ENCODE data around the gene TRAF7. TPM values are rescaled to one million over a fixed set of nuclear protein-coding genes. Genes with fewer than 3 reads are reported as not detected.

The TRAF7 gene
- total and polyA plus RNA-seq, 2 donors (not counting 1 experiment from before 2014, with no cell fraction given) = 46.1 to 50.9 TPM

- CTCF ChIA-PET = no interaction called here
- H3K27me3 ChIP-seq (replicated peaks in 1 of 4; ENCODE audit: control extremely low read depth in 1 of 4, control insufficient read depth in 3 of 4, insufficient read depth in 4 of 4, low read length in 3 of 4) = no peaks in the 10 kb centered on the region
- H3K4me3 ChIP-seq (ENCODE audit: control extremely low read depth in 1 of 5, extremely low read depth in 1 of 5, insufficient read depth in 1 of 5, low read depth in 2 of 5, low read length in 4 of 5) = no peak overlapping the region
- intact Hi-C loops (cut with micrococcal nuclease) = no loop called here
- no peak overlapping the region for H3K4me2 ChIP-seq (replicated peaks; ENCODE audit: low read depth, low read length, poor library complexity, severe bottlenecking)
- H3K27me3 Mint-ChIP-seq = no peaks in the 10 kb centered on the region
- TF ChIP-seq EZH2 (IDR thresholded peaks at IDR 0.05; ENCODE audit: borderline replicate concordance, insufficient read depth, low read depth, low read length, poor library complexity, severe bottlenecking) = no peak
- TF ChIP-seq, protein P1, sequence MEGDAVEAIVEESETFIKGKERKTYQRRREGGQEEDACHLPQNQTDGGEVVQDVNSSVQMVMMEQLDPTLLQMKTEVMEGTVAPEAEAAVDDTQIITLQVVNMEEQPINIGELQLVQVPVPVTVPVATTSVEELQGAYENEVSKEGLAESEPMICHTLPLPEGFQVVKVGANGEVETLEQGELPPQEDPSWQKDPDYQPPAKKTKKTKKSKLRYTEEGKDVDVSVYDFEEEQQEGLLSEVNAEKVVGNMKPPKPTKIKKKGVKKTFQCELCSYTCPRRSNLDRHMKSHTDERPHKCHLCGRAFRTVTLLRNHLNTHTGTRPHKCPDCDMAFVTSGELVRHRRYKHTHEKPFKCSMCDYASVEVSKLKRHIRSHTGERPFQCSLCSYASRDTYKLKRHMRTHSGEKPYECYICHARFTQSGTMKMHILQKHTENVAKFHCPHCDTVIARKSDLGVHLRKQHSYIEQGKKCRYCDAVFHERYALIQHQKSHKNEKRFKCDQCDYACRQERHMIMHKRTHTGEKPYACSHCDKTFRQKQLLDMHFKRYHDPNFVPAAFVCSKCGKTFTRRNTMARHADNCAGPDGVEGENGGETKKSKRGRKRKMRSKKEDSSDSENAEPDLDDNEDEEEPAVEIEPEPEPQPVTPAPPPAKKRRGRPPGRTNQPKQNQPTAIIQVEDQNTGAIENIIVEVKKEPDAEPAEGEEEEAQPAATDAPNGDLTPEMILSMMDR (IDR thresholded peaks at IDR 0.05) = no peak
- POLR2A ChIA-PET = no interaction called here
- no peak overlapping the region for H3K27ac ChIP-seq (ENCODE audit: low read length in 2 of 2)
- no peak overlapping the region for H2AFZ ChIP-seq (ENCODE audit: insufficient read depth, low read depth, low read length, poor library complexity, severe bottlenecking)
- DNase-seq (no peak), ATAC-seq (ENCODE audit: low read depth) (no peak)
- no peaks in the 10 kb centered on the region for H3K9me3 ChIP-seq (ENCODE audit: control extremely low read depth in 1 of 3, control insufficient read depth in 2 of 3, insufficient read depth in 1 of 3, low read length in 2 of 3)
- peaks cover 0 to 28% of the 10 kb centered on the region in 2 experiments for H3K36me3 ChIP-seq (replicated peaks in 1 of 2; ENCODE audit: control extremely low read depth in 1 of 2, control insufficient read depth in 1 of 2, extremely low read depth in 1 of 2, insufficient read depth in 2 of 2, low read length in 1 of 2)
- H3K9ac ChIP-seq (ENCODE audit: low read length) = no peak overlapping the region
- no peak overlapping the region for H3K4me3 Mint-ChIP-seq
- H3K9me3 Mint-ChIP-seq (ENCODE audit: insufficient read depth) = no peaks in the 10 kb centered on the region
- peaks cover 6% of the 10 kb centered on the region for H3K79me2 ChIP-seq (ENCODE audit: control insufficient read depth, insufficient read depth, low read length)
- H3K4me1 Mint-ChIP-seq = no peaks in the 10 kb centered on the region
- over 99% methylated on average over 23 of the region's 23 CpGs for WGBS (ENCODE audit: insufficient coverage)
- no peaks in the 10 kb centered on the region for H3K4me1 ChIP-seq (ENCODE audit: control insufficient read depth in 2 of 2, insufficient read depth in 2 of 2, low read length in 2 of 2)
- H4K20me1 ChIP-seq (ENCODE audit: control insufficient read depth, insufficient read depth, low read length, poor library complexity, severe bottlenecking) = no peaks in the 10 kb centered on the region
- H3K27ac Mint-ChIP-seq = no peak overlapping the region
These were observed 20.5 kb downstream of the TRAF7 start for GRCh38 chr16:2176047-2176446.

DNA sequence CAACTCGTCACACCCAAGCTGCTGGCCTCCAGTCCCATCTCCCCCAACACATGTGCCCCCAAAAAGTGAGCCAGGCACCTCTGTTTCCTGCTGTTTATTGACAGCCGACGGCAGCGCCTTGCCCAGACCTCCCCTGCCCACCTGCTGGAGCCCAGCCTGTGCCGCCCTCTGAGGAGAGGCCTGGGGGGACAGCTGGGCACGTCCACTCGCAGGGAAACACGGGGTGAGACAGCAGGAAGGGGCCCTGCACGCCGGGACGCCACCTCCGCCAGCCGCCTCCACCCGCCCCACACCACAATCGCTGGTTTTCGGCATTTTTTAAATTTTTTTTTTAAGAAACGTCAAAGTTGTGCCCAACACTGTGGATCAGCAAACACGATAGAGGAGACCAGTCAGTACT lies 21.5 kb downstream of the TRAF7 start:
- ChIA-PET POLR2A (no interaction called here), CTCF (no interaction called here)
- Histone ChIP-seq H3K27ac (ENCODE audit: low read length in 2 of 2) (no peak overlapping the region), H3K4me2 (replicated peaks; ENCODE audit: low read depth, low read length, poor library complexity, severe bottlenecking) (no peak overlapping the region), H2AFZ (ENCODE audit: insufficient read depth, low read depth, low read length, poor library complexity, severe bottlenecking) (no peak overlapping the region), H3K36me3 (replicated peaks in 1 of 2; ENCODE audit: control extremely low read depth in 1 of 2, control insufficient read depth in 1 of 2, extremely low read depth in 1 of 2, insufficient read depth in 2 of 2, low read length in 1 of 2) (peaks cover 0 to 28% of the 10 kb centered on the region in 2 experiments), H3K9me3 (ENCODE audit: control extremely low read depth in 1 of 3, control insufficient read depth in 2 of 3, insufficient read depth in 1 of 3, low read length in 2 of 3) (no peaks in the 10 kb centered on the region), H3K4me1 (ENCODE audit: control insufficient read depth in 2 of 2, insufficient read depth in 2 of 2, low read length in 2 of 2) (no peaks in the 10 kb centered on the region), H3K79me2 (ENCODE audit: control insufficient read depth, insufficient read depth, low read length) (no peaks in the 10 kb centered on the region), H3K27me3 (replicated peaks in 1 of 4; ENCODE audit: control extremely low read depth in 1 of 4, control insufficient read depth in 3 of 4, insufficient read depth in 4 of 4, low read length in 3 of 4) (no peaks in the 10 kb centered on the region), H3K4me3 (ENCODE audit: control extremely low read depth in 1 of 5, extremely low read depth in 1 of 5, insufficient read depth in 1 of 5, low read depth in 2 of 5, low read length in 4 of 5) (no peak overlapping the region), H4K20me1 (ENCODE audit: control insufficient read depth, insufficient read depth, low read length, poor library complexity, severe bottlenecking) (no peaks in the 10 kb centered on the region), H3K9ac (ENCODE audit: low read length) (no peak overlapping the region)
- no peaks in the 10 kb centered on the region for H3K4me1 Mint-ChIP-seq
- no peak overlapping the region for H3K4me3 Mint-ChIP-seq
- H3K9me3 Mint-ChIP-seq (ENCODE audit: insufficient read depth) = no peaks in the 10 kb centered on the region
- intact Hi-C loops (cut with micrococcal nuclease) = no loop called here
- H3K27me3 Mint-ChIP-seq = no peaks in the 10 kb centered on the region
- H3K27ac Mint-ChIP-seq = no peak overlapping the region
- ATAC-seq (ENCODE audit: low read depth) (no peak), DNase-seq (no peak)
- WGBS (ENCODE audit: insufficient coverage) = 96% methylated on average over 18 of the region's 18 CpGs
- no peak for TF ChIP-seq EZH2 (IDR thresholded peaks at IDR 0.05; ENCODE audit: borderline replicate concordance, insufficient read depth, low read depth, low read length, poor library complexity, severe bottlenecking)
- TF ChIP-seq, protein P1 (IDR thresholded peaks at IDR 0.05) = no peak
